Prostate gland (tissue), 2 donors: ENCODE data around the gene PTPRD. TPM values are rescaled to one million over a fixed set of nuclear protein-coding genes. Genes with fewer than 3 reads are reported as not detected.

Source experiments
- DNase-seq: peaks from one replicate; pipeline ENCODE4 v3.0.0-alpha.2; 2019; ENCODE audit warnings: low spot score
- H3K27ac ChIP-seq, 2 donors: fragments of 200-600 bp; sonication (generic); 2 replicates each; pipeline ENCODE4 v1.5.1; 2017 to 2019
- H3K27me3 ChIP-seq: fragments of 200-600 bp; sonication (generic); replicated peaks from 2 replicates; pipeline ENCODE4 v1.5.1; 2019; ENCODE audit not compliant: insufficient read depth
- H3K36me3 ChIP-seq, 2 donors: fragments of 200-600 bp; sonication (generic); 1 replicate in 1 of 2; 2 replicates in 1 of 2; pipeline versions ENCODE4 v1.5.1 to v1.8.1; 2017 to 2019
- H3K4me1 ChIP-seq: fragments of 200-600 bp; sonication (generic); replicated peaks from 2 replicates; pipeline ENCODE4 v1.5.1; 2019
- H3K4me3 ChIP-seq, 2 donors: fragments of 200-600 bp; sonication (generic); 2 replicates each; pipeline ENCODE4 v1.5.1; 2017 to 2019
- H3K9me3 ChIP-seq: fragments of 200-600 bp; sonication (generic); 2 replicates; pipeline ENCODE4 v1.5.1; 2017
- POLR2A ChIP-seq: fragments of 450-650 bp; IDR thresholded peaks from one replicate; pipeline ENCODE4 v1.6.1; 2016; ENCODE audit warnings: antibody characterized with exemption, mild to moderate bottlenecking
- POLR2AphosphoS5 ChIP-seq: sonication (generic); formaldehyde crosslinking; IDR thresholded peaks from one replicate; pipeline ENCODE4 v1.6.1; 2017; ENCODE audit warnings: antibody characterized with exemption
- WGBS: methylation state at CpG from one replicate; pipeline ENCODE4 v1.1.5; 2018; 5-methylcytosine and 5-hydroxymethylcytosine counted together
- intact Hi-C: fragments of 100-400 bp; cut with DNase I; formaldehyde crosslinking; loops from one replicate; pipeline ENCODE4 v1.14.2; 2022
- total RNA-seq, 2 donors: library from RNA; depleted of rRNA; stranded (reverse); fragments of >200 nt; gene quantifications; one replicate each; pipeline ENCODE4 v1.1.0, GENCODE V29; 2016
- TF ChIP-seq, protein P1 (sequence below), 4 experiments: fragments of 200-600 bp in 2 of 4; fragments of 450-650 bp in 2 of 4; sonication (generic) in 2 of 4; IDR thresholded peaks; 1 replicate in 3 of 4; 2 replicates in 1 of 4; pipeline ENCODE4 v1.5.1; 2016 to 2019; ENCODE audit warnings: antibody characterized with exemption in 4 of 4, mild to moderate bottlenecking in 2 of 4, moderate library complexity in 2 of 4

The PTPRD gene
- total RNA-seq, 2 donors from 2014 or later, result 5.8 to 23.1 TPM

DNA sequence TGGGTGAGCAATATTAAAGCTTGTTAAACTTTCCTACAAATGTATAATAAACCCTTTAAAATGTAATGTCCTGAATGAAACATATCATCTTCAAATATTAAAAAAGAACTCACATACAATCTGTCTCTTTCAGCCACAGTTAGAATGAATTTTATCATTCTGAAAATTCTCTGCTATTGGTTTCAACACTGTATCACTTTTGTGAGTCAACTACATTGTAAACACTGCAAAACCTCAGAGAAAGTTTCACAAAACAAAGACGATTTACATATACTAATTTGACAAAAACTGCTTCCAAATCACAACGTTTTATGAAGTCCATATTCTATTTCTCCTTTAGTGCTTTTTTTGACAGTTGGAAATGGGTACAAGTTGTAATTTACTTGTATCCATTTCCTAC, 1781.2 kb downstream of the PTPRD start:
- H3K36me3 ChIP-seq, result no peaks in the 10 kb centered on the region
- TF ChIP-seq, protein P1, sequence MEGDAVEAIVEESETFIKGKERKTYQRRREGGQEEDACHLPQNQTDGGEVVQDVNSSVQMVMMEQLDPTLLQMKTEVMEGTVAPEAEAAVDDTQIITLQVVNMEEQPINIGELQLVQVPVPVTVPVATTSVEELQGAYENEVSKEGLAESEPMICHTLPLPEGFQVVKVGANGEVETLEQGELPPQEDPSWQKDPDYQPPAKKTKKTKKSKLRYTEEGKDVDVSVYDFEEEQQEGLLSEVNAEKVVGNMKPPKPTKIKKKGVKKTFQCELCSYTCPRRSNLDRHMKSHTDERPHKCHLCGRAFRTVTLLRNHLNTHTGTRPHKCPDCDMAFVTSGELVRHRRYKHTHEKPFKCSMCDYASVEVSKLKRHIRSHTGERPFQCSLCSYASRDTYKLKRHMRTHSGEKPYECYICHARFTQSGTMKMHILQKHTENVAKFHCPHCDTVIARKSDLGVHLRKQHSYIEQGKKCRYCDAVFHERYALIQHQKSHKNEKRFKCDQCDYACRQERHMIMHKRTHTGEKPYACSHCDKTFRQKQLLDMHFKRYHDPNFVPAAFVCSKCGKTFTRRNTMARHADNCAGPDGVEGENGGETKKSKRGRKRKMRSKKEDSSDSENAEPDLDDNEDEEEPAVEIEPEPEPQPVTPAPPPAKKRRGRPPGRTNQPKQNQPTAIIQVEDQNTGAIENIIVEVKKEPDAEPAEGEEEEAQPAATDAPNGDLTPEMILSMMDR (IDR thresholded peaks at IDR 0.05), result no peak
- TF ChIP-seq POLR2A (no peak), POLR2AphosphoS5 (no peak)
- intact Hi-C loops, result no loop called here
- no peaks in the 10 kb centered on the region for H3K27me3 ChIP-seq
- H3K27ac ChIP-seq, result no peak overlapping the region
- 36% methylated on average over 2 of the region's 2 CpGs for WGBS
- no peaks in the 10 kb centered on the region for H3K4me1 ChIP-seq
- no peak for DNase-seq
- no peaks in the 10 kb centered on the region for H3K9me3 ChIP-seq
- no peak overlapping the region for H3K4me3 ChIP-seq

DNA sequence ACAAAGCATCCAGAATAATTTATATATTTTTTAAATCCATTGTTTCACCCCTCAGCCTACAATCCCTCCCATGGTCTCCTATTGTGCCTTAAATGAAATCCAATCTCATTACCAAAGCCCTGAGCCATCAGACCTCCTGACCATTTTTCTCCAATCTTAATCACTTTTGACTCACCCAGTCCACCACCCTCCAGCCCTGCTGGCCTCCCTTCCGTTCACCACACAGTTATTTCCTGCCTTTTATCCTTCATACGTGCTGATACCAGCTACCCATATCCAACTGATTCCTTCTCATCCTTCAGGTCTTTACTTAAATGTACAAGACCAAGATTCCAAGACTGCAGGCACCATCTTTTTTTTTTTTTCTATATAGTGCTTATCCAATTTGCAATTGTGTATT, 1786.5 kb downstream of the PTPRD start:
- Histone ChIP-seq H3K36me3 (no peaks in the 10 kb centered on the region), H3K4me3 (no peak overlapping the region), H3K27me3 (no peaks in the 10 kb centered on the region), H3K27ac (no peak overlapping the region), H3K4me1 (no peaks in the 10 kb centered on the region), H3K9me3 (no peaks in the 10 kb centered on the region)
- WGBS, result 94% methylated on average over 2 of the region's 2 CpGs
- TF ChIP-seq POLR2AphosphoS5 (no peak), POLR2A (no peak)
- TF ChIP-seq, protein P1 (IDR thresholded peaks at IDR 0.05), result no peak
- DNase-seq, result no peak
- intact Hi-C loops, result no loop called here

DNA sequence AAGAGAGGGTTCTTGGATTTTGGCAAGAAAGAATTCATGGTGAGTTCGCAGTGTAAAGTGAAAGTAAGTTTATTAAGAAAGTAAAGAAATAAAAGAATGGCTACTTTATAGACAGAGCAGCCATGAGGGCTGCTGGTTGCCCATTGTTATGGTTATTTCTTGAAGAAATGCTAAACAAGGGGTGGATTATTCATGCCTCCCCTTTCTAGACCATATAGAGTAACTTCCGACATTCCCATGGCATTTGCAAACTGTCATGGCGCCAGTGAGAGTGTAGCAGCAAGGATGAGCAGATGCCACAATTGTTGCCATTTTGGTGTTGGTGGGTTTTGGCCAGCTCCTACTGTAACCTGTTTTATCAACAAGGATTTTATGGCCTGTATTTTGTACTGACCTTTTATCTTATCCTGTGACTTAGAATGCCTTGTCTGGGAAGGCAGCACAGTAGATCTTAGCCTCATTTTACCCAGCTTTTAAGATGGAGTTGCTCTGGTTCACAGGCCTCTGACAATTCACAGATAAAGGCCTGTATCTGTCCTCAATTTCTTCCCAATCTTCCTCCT, 1787.1 kb downstream of the PTPRD start:
- TF ChIP-seq POLR2AphosphoS5 (no peak), POLR2A (no peak)
- TF ChIP-seq, protein P1 (IDR thresholded peaks at IDR 0.05), result no peak
- intact Hi-C loops, result no loop called here
- Histone ChIP-seq H3K9me3 (no peaks in the 10 kb centered on the region), H3K4me1 (no peaks in the 10 kb centered on the region), H3K4me3 (no peak overlapping the region), H3K27ac (no peak overlapping the region), H3K27me3 (no peaks in the 10 kb centered on the region), H3K36me3 (no peaks in the 10 kb centered on the region)
- 57% methylated on average over 3 of the region's 3 CpGs for WGBS
- no peak for DNase-seq

DNA sequence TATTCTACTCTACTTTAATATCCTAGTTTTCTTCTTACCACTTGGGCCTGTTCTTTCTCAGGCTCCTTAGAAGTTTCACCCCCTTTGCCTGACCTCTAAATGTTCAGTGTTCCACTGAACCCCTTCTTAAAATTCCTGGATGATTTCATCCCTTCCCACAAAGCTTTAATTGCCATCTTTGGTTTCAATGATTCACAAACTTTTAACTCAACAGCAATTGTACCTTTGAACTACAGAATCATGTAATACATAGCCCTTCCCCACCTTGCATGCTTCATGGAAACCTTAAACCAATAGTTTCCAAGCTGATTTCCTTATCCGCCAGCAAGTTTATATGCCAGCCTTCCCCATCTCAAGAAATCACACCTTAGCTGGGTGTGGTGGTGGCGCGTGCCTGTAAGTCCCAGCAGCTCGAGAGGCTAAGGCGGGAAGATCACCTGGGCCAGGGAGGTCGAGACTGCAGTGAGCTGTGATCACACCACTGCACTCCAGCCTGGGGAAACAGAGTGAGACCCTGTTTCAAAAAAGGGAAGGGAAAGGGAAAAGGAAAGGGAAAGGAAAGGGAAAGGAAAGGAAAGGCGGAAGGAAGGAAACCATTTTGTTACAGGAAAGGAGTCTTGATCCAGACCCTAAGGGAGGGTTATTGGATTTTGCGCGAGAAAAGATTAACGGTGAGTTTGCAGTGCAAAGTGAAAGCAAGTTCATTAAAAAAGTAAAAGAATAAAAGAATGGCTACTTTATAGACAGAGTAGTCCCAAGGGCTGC, 1789.5 kb downstream of the PTPRD start:
- Histone ChIP-seq H3K9me3 (no peaks in the 10 kb centered on the region), H3K4me1 (no peaks in the 10 kb centered on the region), H3K27me3 (no peaks in the 10 kb centered on the region), H3K36me3 (no peaks in the 10 kb centered on the region), H3K27ac (no peak overlapping the region), H3K4me3 (no peak overlapping the region)
- TF ChIP-seq POLR2A (no peak), POLR2AphosphoS5 (no peak)
- TF ChIP-seq, protein P1 (IDR thresholded peaks at IDR 0.05), result no peak
- intact Hi-C loops, result no loop called here
- 98% methylated on average over 10 of the region's 10 CpGs for WGBS
- DNase-seq, result no peak

DNA sequence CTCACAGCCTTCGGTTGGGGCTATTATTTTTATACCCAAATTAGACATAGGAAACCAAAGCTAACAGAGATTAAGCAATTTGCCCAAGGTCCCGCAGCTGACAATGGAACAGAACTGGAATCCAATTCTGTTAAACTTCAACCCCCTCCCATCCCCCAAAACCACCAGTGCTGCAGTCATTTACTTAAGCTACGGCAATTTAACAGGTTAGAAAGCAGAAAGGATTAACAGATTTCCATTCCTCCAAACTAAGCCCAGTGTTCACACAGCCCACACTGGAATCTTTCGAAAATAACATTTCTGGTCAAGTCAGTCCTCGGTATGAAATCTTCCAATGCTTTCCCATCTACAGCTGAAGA, 1790.2 kb downstream of the PTPRD start:
- WGBS, result 93% methylated on average over 5 of the region's 5 CpGs
- TF ChIP-seq POLR2AphosphoS5 (no peak), POLR2A (no peak)
- TF ChIP-seq, protein P1 (IDR thresholded peaks at IDR 0.05), result no peak
- DNase-seq, result no peak
- intact Hi-C loops, result no loop called here
- Histone ChIP-seq H3K9me3 (no peaks in the 10 kb centered on the region), H3K4me3 (no peak overlapping the region), H3K27me3 (no peaks in the 10 kb centered on the region), H3K27ac (no peak overlapping the region), H3K4me1 (no peaks in the 10 kb centered on the region), H3K36me3 (no peaks in the 10 kb centered on the region)
